ENCODE results near the gene GPC6.

Gene GPC6

GRCh38 chr13:93727211-93728141, 500.9 kb downstream of the GPC6 start:
- Histone ChIP-seq H3K27ac (ENCODE audit: low read depth, low read length) (no peak overlapping the region), H2BK5ac (ENCODE audit: low read depth, low read length, poor library complexity) (no peak overlapping the region), H3K4me2 (ENCODE audit: low read length) (no peak overlapping the region), H3K27me3 (ENCODE audit: insufficient read depth, low read length) (no peaks in the 10 kb centered on the region), H4K12ac (ENCODE audit: low read depth, low read length) (no peak overlapping the region), H3K9ac (ENCODE audit: low read length) (no peak overlapping the region), H4K91ac (ENCODE audit: low read depth, low read length) (no peak overlapping the region), H2BK120ac (ENCODE audit: insufficient read depth, low read length, poor library complexity) (no peak overlapping the region), H3K36me3 (ENCODE audit: control insufficient read depth in 1 of 2, insufficient read depth in 2 of 2, low read length in 2 of 2) (no peaks in the 10 kb centered on the region), H3K4me1 (ENCODE audit: control insufficient read depth in 1 of 2, insufficient read depth in 2 of 2, low read length in 2 of 2) (no peaks in the 10 kb centered on the region), H3K14ac (ENCODE audit: low read length) (no peak overlapping the region), H3K23ac (ENCODE audit: low read length) (no peak overlapping the region), H3K4me3 (ENCODE audit: low read depth, low read length) (no peak overlapping the region), H3K18ac (ENCODE audit: low read length) (no peak overlapping the region), H3K79me2 (ENCODE audit: control insufficient read depth, insufficient read depth, low read length, poor library complexity) (no peaks in the 10 kb centered on the region), H2AFZ (ENCODE audit: insufficient read depth, low read length, poor library complexity) (no peak overlapping the region), H3K4ac (ENCODE audit: low read depth, low read length) (no peak overlapping the region), H2AK5ac (ENCODE audit: low read length) (no peak overlapping the region), H3K79me1 (ENCODE audit: low read length) (no peaks in the 10 kb centered on the region), H4K8ac (ENCODE audit: low read depth, low read length) (no peak overlapping the region), H2BK12ac (ENCODE audit: low read length) (no peak overlapping the region), H3K9me3 (ENCODE audit: insufficient read depth, low read depth, low read length) (no peaks in the 10 kb centered on the region)
- DNase-seq, result no peak
- no CpG with 5 or more reads among the region's 3 CpGs for WGBS (ENCODE audit: extremely low coverage, insufficient coverage, insufficient read length)

GRCh38 chr13:93729383-93729782, 502.8 kb downstream of the GPC6 start:
- Histone ChIP-seq H2AK5ac (ENCODE audit: low read length) (no peak overlapping the region), H3K14ac (ENCODE audit: low read length) (no peak overlapping the region), H3K79me2 (ENCODE audit: control insufficient read depth, insufficient read depth, low read length, poor library complexity) (no peaks in the 10 kb centered on the region), H3K27ac (ENCODE audit: low read depth, low read length) (no peak overlapping the region), H3K4ac (ENCODE audit: low read depth, low read length) (no peak overlapping the region), H2BK5ac (ENCODE audit: low read depth, low read length, poor library complexity) (no peak overlapping the region), H3K79me1 (ENCODE audit: low read length) (no peaks in the 10 kb centered on the region), H3K18ac (ENCODE audit: low read length) (no peak overlapping the region), H3K4me2 (ENCODE audit: low read length) (no peak overlapping the region), H3K9me3 (ENCODE audit: insufficient read depth, low read depth, low read length) (no peaks in the 10 kb centered on the region), H3K36me3 (ENCODE audit: control insufficient read depth in 1 of 2, insufficient read depth in 2 of 2, low read length in 2 of 2) (no peaks in the 10 kb centered on the region), H3K23ac (ENCODE audit: low read length) (no peak overlapping the region), H3K27me3 (ENCODE audit: insufficient read depth, low read length) (no peaks in the 10 kb centered on the region), H4K91ac (ENCODE audit: low read depth, low read length) (no peak overlapping the region), H4K12ac (ENCODE audit: low read depth, low read length) (no peak overlapping the region), H2BK120ac (ENCODE audit: insufficient read depth, low read length, poor library complexity) (no peak overlapping the region), H3K4me3 (ENCODE audit: low read depth, low read length) (no peak overlapping the region), H3K9ac (ENCODE audit: low read length) (no peak overlapping the region), H3K4me1 (ENCODE audit: control insufficient read depth in 1 of 2, insufficient read depth in 2 of 2, low read length in 2 of 2) (no peaks in the 10 kb centered on the region), H2AFZ (ENCODE audit: insufficient read depth, low read length, poor library complexity) (no peak overlapping the region), H2BK12ac (ENCODE audit: low read length) (no peak overlapping the region), H4K8ac (ENCODE audit: low read depth, low read length) (no peak overlapping the region)
- no peak for DNase-seq
- WGBS (ENCODE audit: extremely low coverage, insufficient coverage, insufficient read length), result no CpG with 5 or more reads among the region's 2 CpGs

GRCh38 chr13:93730780-93731179, 504.2 kb downstream of the GPC6 start:
- Histone ChIP-seq H3K27me3 (ENCODE audit: insufficient read depth, low read length) (no peaks in the 10 kb centered on the region), H3K9me3 (ENCODE audit: insufficient read depth, low read depth, low read length) (no peaks in the 10 kb centered on the region), H3K18ac (ENCODE audit: low read length) (no peak overlapping the region), H2AFZ (ENCODE audit: insufficient read depth, low read length, poor library complexity) (no peak overlapping the region), H4K91ac (ENCODE audit: low read depth, low read length) (no peak overlapping the region), H2BK12ac (ENCODE audit: low read length) (no peak overlapping the region), H3K4me1 (ENCODE audit: control insufficient read depth in 1 of 2, insufficient read depth in 2 of 2, low read length in 2 of 2) (no peaks in the 10 kb centered on the region), H3K4me2 (ENCODE audit: low read length) (no peak overlapping the region), H2AK5ac (ENCODE audit: low read length) (no peak overlapping the region), H2BK5ac (ENCODE audit: low read depth, low read length, poor library complexity) (no peak overlapping the region), H3K79me2 (ENCODE audit: control insufficient read depth, insufficient read depth, low read length, poor library complexity) (no peaks in the 10 kb centered on the region), H2BK120ac (ENCODE audit: insufficient read depth, low read length, poor library complexity) (no peak overlapping the region), H3K36me3 (ENCODE audit: control insufficient read depth in 1 of 2, insufficient read depth in 2 of 2, low read length in 2 of 2) (no peaks in the 10 kb centered on the region), H3K79me1 (ENCODE audit: low read length) (no peaks in the 10 kb centered on the region), H3K4ac (ENCODE audit: low read depth, low read length) (no peak overlapping the region), H3K4me3 (ENCODE audit: low read depth, low read length) (no peak overlapping the region), H3K27ac (ENCODE audit: low read depth, low read length) (no peak overlapping the region), H3K23ac (ENCODE audit: low read length) (no peak overlapping the region), H4K12ac (ENCODE audit: low read depth, low read length) (no peak overlapping the region), H3K9ac (ENCODE audit: low read length) (no peak overlapping the region), H4K8ac (ENCODE audit: low read depth, low read length) (no peak overlapping the region), H3K14ac (ENCODE audit: low read length) (no peak overlapping the region)
- no peak for DNase-seq
- WGBS (ENCODE audit: extremely low coverage, insufficient coverage, insufficient read length), result no CpG with 5 or more reads among the region's 3 CpGs

DNA sequence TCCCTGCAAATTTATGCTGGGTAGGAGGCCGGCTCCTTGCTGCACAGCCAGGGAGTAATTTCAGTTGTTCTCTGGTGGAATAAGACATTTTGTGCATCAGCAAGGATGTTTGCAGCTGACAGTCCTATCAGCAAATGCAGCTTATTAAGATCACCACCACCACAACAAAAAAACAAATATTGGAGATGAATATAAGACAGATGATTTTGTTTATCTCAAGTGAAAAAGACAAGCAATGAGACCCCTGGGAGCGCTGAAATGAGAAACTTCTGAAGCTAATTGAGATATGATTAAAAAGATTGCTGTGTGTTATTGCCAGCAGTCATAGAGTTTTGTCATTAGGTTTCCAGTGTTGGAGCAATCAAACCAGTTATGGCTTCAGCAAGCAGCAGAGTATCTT, 505.6 kb downstream of the GPC6 start:
- Histone ChIP-seq H3K23ac (ENCODE audit: low read length) (no peak overlapping the region), H4K91ac (ENCODE audit: low read depth, low read length) (no peak overlapping the region), H3K4me3 (ENCODE audit: low read depth, low read length) (no peak overlapping the region), H3K9me3 (ENCODE audit: insufficient read depth, low read depth, low read length) (no peaks in the 10 kb centered on the region), H3K18ac (ENCODE audit: low read length) (no peak overlapping the region), H3K4ac (ENCODE audit: low read depth, low read length) (no peak overlapping the region), H3K9ac (ENCODE audit: low read length) (no peak overlapping the region), H4K8ac (ENCODE audit: low read depth, low read length) (no peak overlapping the region), H2BK120ac (ENCODE audit: insufficient read depth, low read length, poor library complexity) (no peak overlapping the region), H3K4me2 (ENCODE audit: low read length) (no peak overlapping the region), H3K27me3 (ENCODE audit: insufficient read depth, low read length) (no peaks in the 10 kb centered on the region), H3K79me1 (ENCODE audit: low read length) (no peaks in the 10 kb centered on the region), H3K36me3 (ENCODE audit: control insufficient read depth in 1 of 2, insufficient read depth in 2 of 2, low read length in 2 of 2) (no peaks in the 10 kb centered on the region), H3K27ac (ENCODE audit: low read depth, low read length) (no peak overlapping the region), H2AK5ac (ENCODE audit: low read length) (no peak overlapping the region), H2BK12ac (ENCODE audit: low read length) (no peak overlapping the region), H2AFZ (ENCODE audit: insufficient read depth, low read length, poor library complexity) (no peak overlapping the region), H2BK5ac (ENCODE audit: low read depth, low read length, poor library complexity) (no peak overlapping the region), H4K12ac (ENCODE audit: low read depth, low read length) (no peak overlapping the region), H3K79me2 (ENCODE audit: control insufficient read depth, insufficient read depth, low read length, poor library complexity) (no peaks in the 10 kb centered on the region), H3K4me1 (ENCODE audit: control insufficient read depth in 1 of 2, insufficient read depth in 2 of 2, low read length in 2 of 2) (no peaks in the 10 kb centered on the region), H3K14ac (ENCODE audit: low read length) (no peak overlapping the region)
- no CpG with 5 or more reads among the region's 2 CpGs for whole genome bisulfite sequencing (ENCODE audit: extremely low coverage, insufficient coverage, insufficient read length)
- no peak for DNase-seq
